CD14-positive monocyte (primary cell): ENCODE measurements around the gene ZNF616. TPM values are rescaled to one million over a fixed set of nuclear protein-coding genes. Genes with fewer than 3 reads are reported as not detected.

Experiments used
- DNase-seq, 3 donors: peaks; one replicate each; pipeline ENCODE4 v3.0.0-alpha.2; 2011 to 2022
- H2AFZ ChIP-seq: 2 replicates; pipeline ENCODE4 v1.6.0; 2012; ENCODE audit warnings: mild to moderate bottlenecking, low read depth, low read length, inconsistent platforms; ENCODE audit not compliant: insufficient read depth, poor library complexity, severe bottlenecking
- H3K27ac ChIP-seq, 2 donors: 1 replicate in 1 of 2; 2 replicates in 1 of 2; pipeline ENCODE4 v1.5.1; 2012 to 2013; ENCODE audit warnings: low read length in 2 of 2, control low read depth in 1 of 2, inconsistent platforms in 1 of 2, low read depth in 1 of 2, mild to moderate bottlenecking in 1 of 2
- H3K27me3 ChIP-seq, 2 donors: one replicate each; pipeline versions ENCODE4 v1.6.0 to v1.6.1; 2011 to 2013; ENCODE audit warnings: low read length in 2 of 2; ENCODE audit not compliant: control insufficient read depth in 2 of 2, insufficient read depth in 2 of 2
- H3K36me3 ChIP-seq, 2 donors: replicated peaks in 1 of 2; 1 replicate in 1 of 2; 2 replicates in 1 of 2; pipeline versions ENCODE4 v1.5.1 to v1.6.1; 2012 to 2013; ENCODE audit warnings: low read length in 2 of 2, control low read depth in 1 of 2, inconsistent platforms in 1 of 2, mild to moderate bottlenecking in 1 of 2; ENCODE audit not compliant: insufficient read depth in 2 of 2, control insufficient read depth in 1 of 2
- H3K4me1 ChIP-seq, 2 donors: 1 replicate in 1 of 2; 2 replicates in 1 of 2; pipeline versions ENCODE4 v1.5.1 to v1.6.1; 2012 to 2013; ENCODE audit warnings: low read length in 2 of 2, control low read depth in 1 of 2, inconsistent platforms in 1 of 2, mild to moderate bottlenecking in 1 of 2, moderate library complexity in 1 of 2; ENCODE audit not compliant: insufficient read depth in 2 of 2, control insufficient read depth in 1 of 2
- H3K4me2 ChIP-seq: replicated peaks from 2 replicates; pipeline ENCODE3; 2012; ENCODE audit warnings: low read length, moderate library complexity, mild to moderate bottlenecking; ENCODE audit not compliant: poor library complexity, severe bottlenecking; ENCODE audit errors: extremely low read depth
- H3K4me3 ChIP-seq, 3 experiments: fragments of 200-600 bp in 1 of 3; sonication (generic) in 1 of 3; replicated peaks in 1 of 3; 1 replicate in 2 of 3; 2 replicates in 1 of 3; pipeline ENCODE4 v1.5.1; 2011 to 2013; ENCODE audit warnings: low read length in 3 of 3, mild to moderate bottlenecking in 3 of 3, control low read depth in 2 of 3, low read depth in 2 of 3, inconsistent platforms in 1 of 3, moderate library complexity in 1 of 3
- H3K79me2 ChIP-seq: 2 replicates; pipeline ENCODE4 v1.6.0; 2012; ENCODE audit warnings: mild to moderate bottlenecking, control low read depth, inconsistent platforms, low read length, moderate library complexity; ENCODE audit not compliant: insufficient read depth
- H3K9ac ChIP-seq: 2 replicates; pipeline ENCODE4 v1.6.0; 2017; ENCODE audit warnings: low read length, mild to moderate bottlenecking; ENCODE audit not compliant: insufficient read depth, poor library complexity, severe bottlenecking
- H3K9me3 ChIP-seq, 2 donors: replicated peaks in 1 of 2; 1 replicate in 1 of 2; 2 replicates in 1 of 2; pipeline versions ENCODE4 v1.5.1 to v1.6.1; 2012 to 2013; ENCODE audit warnings: low read length in 2 of 2, control low read depth in 1 of 2; ENCODE audit not compliant: control insufficient read depth in 1 of 2, insufficient read depth in 1 of 2
- H4K20me1 ChIP-seq: 2 replicates; pipeline ENCODE4 v1.6.0; 2012; ENCODE audit warnings: mild to moderate bottlenecking, low read length, control low read depth, moderate library complexity; ENCODE audit not compliant: insufficient read depth
- H3K27ac Mint-ChIP-seq, 7 donors: one replicate each; pipeline ENCODE4 v1.8.0; 2020; ENCODE audit warnings: mild to moderate bottlenecking in 7 of 7, mixed read lengths in 7 of 7, moderate library complexity in 6 of 7, inconsistent platforms in 2 of 7
- H3K27me3 Mint-ChIP-seq, 3 donors: one replicate each; pipeline ENCODE4 v1.8.0; 2021 to 2022; ENCODE audit warnings: low read depth in 3 of 3, mild to moderate bottlenecking in 3 of 3, mixed read lengths in 3 of 3, moderate library complexity in 3 of 3, inconsistent platforms in 1 of 3
- H3K36me3 Mint-ChIP-seq, 2 donors: one replicate each; pipeline ENCODE4 v1.8.0; 2020; ENCODE audit warnings: mixed read lengths in 2 of 2, inconsistent platforms in 1 of 2, mild to moderate bottlenecking in 1 of 2
- H3K4me1 Mint-ChIP-seq: one replicate; pipeline ENCODE4 v1.8.0; 2020; ENCODE audit warnings: mild to moderate bottlenecking, mixed read lengths
- H3K4me3 Mint-ChIP-seq, 2 donors: one replicate each; pipeline ENCODE4 v1.8.0; 2020; ENCODE audit warnings: mild to moderate bottlenecking in 2 of 2, mixed read lengths in 2 of 2, moderate library complexity in 1 of 2
- H3K9me3 Mint-ChIP-seq, 7 donors: one replicate each; pipeline ENCODE4 v1.8.0; 2020 to 2022; ENCODE audit warnings: mixed read lengths in 7 of 7, mild to moderate bottlenecking in 6 of 7, moderate library complexity in 6 of 7, inconsistent platforms in 2 of 7
- CTCF ChIP-seq: fragments of 200-600 bp; IDR thresholded peaks from one replicate; pipeline ENCODE4 v1.8.0; 2022; ENCODE audit warnings: antibody characterized with exemption, mild to moderate bottlenecking
- WGBS: methylation state at CpG from one replicate; pipeline ENCODE4 v1.1.5; 2013; ENCODE audit warnings: missing lambda C conversion rate; ENCODE audit not compliant: insufficient coverage; 5-methylcytosine and 5-hydroxymethylcytosine counted together
- intact Hi-C, 2 donors: fragments of 100-400 bp; cut with micrococcal nuclease; formaldehyde crosslinking; loops; one replicate each; pipeline versions ENCODE4 v1.15.0 to v1.15.1; 2023
- polyA plus RNA-seq, 3 donors: library from polyadenylated mRNA; depleted of rRNA in 1 of 3; unstranded in 2 of 3; stranded (reverse) in 1 of 3; fragments of 300-500 nt in 2 of 3; fragments of >200 nt in 1 of 3; fragmentation: Illumina TruSeq in 2 of 3; gene quantifications; 1 replicate in 2 of 3; 2 replicates in 1 of 3; pipeline ENCODE4 v1.2.3, GENCODE V29; 2012 to 2021

ZNF616 gene
- polyA plus RNA-seq, 3 donors, result 0.32 to 1.8 (median 1.1) TPM

- H3K27me3 Mint-ChIP-seq, result peaks cover 1 to 9% (median 2%) of the 10 kb centered on the region in 3 donors
- Histone ChIP-seq H3K27ac (no peak overlapping the region), H4K20me1 (no peaks in the 10 kb centered on the region), H3K27me3 (no peaks in the 10 kb centered on the region), H3K9me3 (peaks cover 0 to 8% of the 10 kb centered on the region in 2 donors), H3K4me3 (no peak overlapping the region), H3K4me1 (peaks cover 3 to 4% of the 10 kb centered on the region in 2 donors), H3K79me2 (no peaks in the 10 kb centered on the region), H2AFZ (no peak overlapping the region), H3K9ac (no peak overlapping the region), H3K4me2 (no peak overlapping the region), H3K36me3 (no peaks in the 10 kb centered on the region)
- H3K36me3 Mint-ChIP-seq, result no peaks in the 10 kb centered on the region
- intact Hi-C loops, result no loop called here
- 94% methylated on average over 6 of the region's 10 CpGs for WGBS
- DNase-seq, result no peak
- no peak overlapping the region for H3K4me3 Mint-ChIP-seq
- no peak for TF ChIP-seq CTCF
- peaks cover 3 to 84% (median 28%) of the 10 kb centered on the region in 7 donors for H3K9me3 Mint-ChIP-seq
- no peak overlapping the region for H3K27ac Mint-ChIP-seq
- H3K4me1 Mint-ChIP-seq, result peaks cover 4% of the 10 kb centered on the region
These were observed 36.8 kb upstream of the ZNF616 start for GRCh38 chr19:52176574-52176973.

GRCh38 chr19:52172347-52172746, 32.6 kb upstream of the ZNF616 start:
- Histone ChIP-seq H4K20me1 (no peaks in the 10 kb centered on the region), H3K4me3 (no peak overlapping the region), H3K4me2 (no peak overlapping the region)

More at GRCh38 chr19:52172347-52172746, 32.6 kb upstream of the ZNF616 start:
- Mint-ChIP-seq H3K4me1 (peaks cover 20% of the 10 kb centered on the region), H3K36me3 (peaks cover 22% of the 10 kb centered on the region in 2 donors), H3K27me3 (peaks cover 5 to 11% (median 8%) of the 10 kb centered on the region in 3 donors), H3K27ac (no peak overlapping the region), H3K4me3 (no peak overlapping the region), H3K9me3 (peaks cover 7 to 58% (median 26%) of the 10 kb centered on the region in 7 donors)
- Histone ChIP-seq H3K9me3 (peaks cover 7 to 16% of the 10 kb centered on the region in 2 donors), H3K79me2 (peaks cover 6% of the 10 kb centered on the region), H2AFZ (no peak overlapping the region), H3K4me1 (peaks cover 12 to 17% of the 10 kb centered on the region in 2 donors), H3K9ac (no peak overlapping the region), H3K36me3 (peaks cover 12 to 20% of the 10 kb centered on the region in 2 donors), H3K27me3 (no peaks in the 10 kb centered on the region), H3K27ac (no peak overlapping the region)
- no CpG with 5 or more reads among the region's 1 CpG for WGBS
- intact Hi-C loops, result no loop called here
- TF ChIP-seq CTCF, result no peak
- DNase-seq, result no peak
